Muscle of back (tissue), 11 donors: ENCODE measurements around the gene POU6F2. TPM values are rescaled to one million over a fixed set of nuclear protein-coding genes. Genes with fewer than 3 reads are reported as not detected.
"Not testable (repeated sequence)": the region's sequence is repeated elsewhere in the genome, so short reads cannot be mapped to it uniquely, and the experiment has no call there.

Source experiments
- DNase-seq, 3 donors: peaks; one replicate each; pipeline versions ENCODE4 v3.0.0 to v3.0.0-alpha.2; 2013
- polyA plus RNA-seq, 10 donors: library from polyadenylated mRNA; unstranded; fragments of 120-200 nt; gene quantifications; one replicate each; pipeline ENCODE4 v1.2.1, GENCODE V29; 2013; ENCODE audit not compliant: insufficient read length in 10 of 10

The POU6F2 gene
- polyA plus RNA-seq, 10 donors, result 0.03 to 0.22 (median 0.09) TPM; not detected in 2

DNA sequence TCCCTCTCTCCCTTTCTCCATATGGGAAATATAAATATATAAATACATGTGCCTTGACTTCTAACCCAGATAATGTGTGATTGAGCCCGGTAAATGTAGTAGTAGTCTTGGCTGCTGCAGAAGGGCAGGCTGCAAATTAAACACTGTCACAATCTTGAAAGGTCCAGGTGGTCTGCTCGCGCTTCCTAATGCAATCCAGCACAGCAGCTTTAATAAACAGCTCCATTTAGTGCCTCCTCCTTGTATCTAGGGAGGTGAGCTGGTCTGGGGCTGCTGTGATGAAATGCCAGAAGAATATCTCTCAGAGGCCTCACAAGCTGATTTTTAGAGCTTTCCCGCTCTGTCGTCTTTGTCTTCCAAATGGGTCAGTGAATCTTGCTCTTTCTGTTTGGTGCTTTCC is 782 bp downstream of the POU6F2 start:
- DNase-seq, result no peak

DNA sequence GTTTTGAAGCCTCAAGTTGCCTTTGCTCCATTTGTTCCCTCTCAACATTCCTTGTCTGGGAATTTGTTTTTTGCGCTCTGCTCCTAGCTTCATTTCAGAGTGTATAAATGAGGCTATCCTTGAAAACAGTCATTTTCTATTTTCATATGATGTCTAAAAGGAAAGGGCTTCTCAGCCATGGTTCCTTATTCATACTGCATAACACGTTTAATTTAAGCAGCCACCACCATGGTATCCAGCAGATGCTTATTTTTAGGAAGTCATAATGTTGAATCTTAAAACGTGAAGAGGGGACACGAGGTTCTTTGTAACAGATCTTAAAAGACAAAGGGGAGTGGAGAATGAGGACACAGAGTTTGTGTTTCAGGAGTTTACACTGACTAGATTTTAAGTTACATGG is 14.5 kb downstream of the POU6F2 start:
- DNase-seq, result no peak

DNA sequence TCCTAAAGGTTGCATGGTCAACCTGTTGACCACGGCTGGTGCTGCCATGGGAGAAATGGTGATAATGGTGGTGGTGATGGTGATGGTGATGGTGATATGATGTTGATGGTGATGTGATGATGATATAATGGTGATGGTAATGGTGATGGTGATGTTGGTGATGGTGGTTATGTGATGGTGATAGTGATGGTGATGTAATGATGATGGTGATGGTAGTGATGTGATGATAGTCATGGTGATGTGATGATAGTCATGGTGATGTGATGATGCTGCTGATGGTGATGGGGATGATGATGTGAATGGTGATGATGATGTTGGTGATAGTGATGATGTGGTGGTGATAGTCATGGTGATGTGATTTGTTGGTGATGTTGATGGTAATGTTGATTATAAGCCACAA is 23.9 kb downstream of the POU6F2 start:
- no peak for DNase-seq

DNA sequence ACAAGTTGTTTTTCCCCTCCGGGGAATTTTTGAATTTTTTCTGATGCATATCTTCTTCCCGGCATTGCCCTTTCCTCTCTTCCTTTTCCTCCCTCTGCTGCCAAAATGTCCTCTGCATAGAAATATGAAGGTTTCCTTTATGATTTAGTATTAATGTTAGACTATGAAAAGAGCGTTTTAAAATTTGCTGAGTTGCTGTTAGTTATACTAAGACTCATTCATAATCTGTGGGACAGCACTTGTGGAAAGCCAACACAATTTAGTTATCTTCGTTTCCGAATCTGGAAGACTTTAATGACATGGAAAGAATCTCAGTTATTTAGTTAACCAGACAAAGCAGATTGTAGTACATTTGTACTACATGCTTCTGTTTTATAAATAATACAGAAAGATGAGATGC is 25.0 kb downstream of the POU6F2 start:
- DNase-seq, result no peak

DNA sequence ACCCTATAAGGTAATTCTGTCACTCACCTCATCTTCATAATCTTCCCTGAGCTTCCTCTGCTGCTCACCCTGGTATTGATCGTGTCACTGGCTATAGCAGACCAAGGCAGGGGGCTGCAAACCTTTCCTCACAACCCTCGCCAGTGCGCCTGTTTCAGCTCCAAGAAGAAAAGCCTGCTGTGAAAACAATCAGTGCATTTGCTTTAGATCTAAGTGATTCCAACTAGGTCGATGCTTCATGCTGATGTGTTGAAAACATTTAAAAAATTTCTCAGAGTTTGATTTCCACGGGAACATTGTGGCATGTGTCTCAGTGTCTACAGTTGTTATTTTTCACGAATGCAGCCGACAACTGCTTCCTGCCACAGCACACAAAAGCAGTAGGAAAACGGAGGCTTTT is 27.3 kb downstream of the POU6F2 start:
- DNase-seq, result no peak

DNA sequence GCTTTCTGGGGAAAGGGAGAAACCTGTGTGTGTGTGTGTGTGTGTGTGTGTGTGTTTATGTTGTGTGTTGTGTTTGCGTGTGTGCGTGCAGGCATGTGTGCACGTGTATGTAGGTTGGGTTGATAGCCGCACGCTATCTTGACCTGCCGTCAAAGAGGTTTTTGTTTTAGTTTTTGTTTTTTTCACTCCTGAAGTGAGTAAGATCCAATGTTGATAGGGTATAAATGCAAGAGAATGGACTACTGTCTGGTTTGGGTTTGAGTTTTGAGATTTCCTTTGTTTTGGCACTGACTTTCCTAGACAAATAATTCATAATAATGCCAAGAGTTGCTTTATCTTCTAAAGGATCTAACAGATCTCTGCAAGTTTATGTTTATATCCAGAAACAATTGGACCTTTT is 27.8 kb downstream of the POU6F2 start:
- DNase-seq, result no peak

DNA sequence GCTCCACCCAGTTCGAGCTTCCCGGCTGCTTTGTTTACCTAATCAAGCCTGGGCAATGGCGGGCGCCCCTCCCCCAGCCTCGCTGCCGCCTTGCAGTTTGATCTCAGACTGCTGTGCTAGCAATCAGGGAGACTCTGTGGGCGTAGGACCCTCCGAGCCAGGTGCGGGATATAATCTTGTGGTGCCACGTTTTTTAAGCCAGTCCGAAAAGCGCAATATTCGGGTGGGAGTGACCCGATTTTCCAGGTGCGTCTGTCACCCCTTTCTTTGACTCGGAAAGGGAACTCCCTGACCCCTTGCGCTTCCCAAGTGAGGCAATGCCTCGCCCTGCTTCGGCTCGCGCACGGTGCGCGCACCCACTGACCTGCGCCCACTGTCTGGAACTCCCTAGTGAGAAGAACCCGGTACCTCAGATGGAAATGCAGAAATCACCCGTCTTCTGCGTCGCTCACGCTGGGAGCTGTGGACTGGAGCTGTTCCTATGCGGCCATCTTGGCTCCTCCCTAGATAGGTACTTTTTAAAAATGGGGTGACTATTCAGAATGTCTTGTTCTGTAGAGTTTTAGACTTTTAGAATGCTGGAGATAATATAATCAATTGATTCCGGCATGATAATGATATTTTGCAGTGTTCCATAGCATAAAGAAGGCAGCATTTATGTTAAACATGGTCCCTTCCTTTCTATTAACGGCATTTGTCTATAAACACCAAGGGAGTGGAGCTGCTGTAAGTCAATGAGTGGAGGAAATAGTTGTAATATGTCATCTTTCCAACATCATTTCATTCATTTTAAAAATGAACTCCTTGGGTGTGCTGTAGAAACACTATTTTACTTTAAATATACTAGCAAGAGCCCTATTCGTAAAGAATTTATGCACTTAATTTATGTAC is 35.6 kb downstream of the POU6F2 start:
- DNase-seq, result not testable (repeated sequence)

DNA sequence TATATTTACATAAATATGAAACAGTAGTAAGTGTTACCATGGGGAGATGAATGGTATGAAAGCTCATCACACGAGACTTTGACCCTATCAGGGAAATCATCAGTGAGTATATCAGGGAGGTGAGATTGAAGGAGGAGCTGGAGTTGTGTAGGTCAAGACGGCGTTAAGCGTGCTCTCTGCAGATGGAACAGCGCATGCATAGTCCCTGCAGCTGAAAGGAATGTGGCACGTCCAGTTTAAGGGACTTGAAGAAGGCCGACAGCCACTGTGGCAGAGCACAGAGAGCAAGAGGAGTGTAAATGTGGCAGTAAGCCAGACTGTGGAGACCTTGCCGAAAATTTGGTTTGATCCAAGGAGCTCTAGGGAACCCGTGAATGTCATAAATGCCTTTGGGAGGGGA is 38.9 kb downstream of the POU6F2 start:
- DNase-seq, result no peak

DNA sequence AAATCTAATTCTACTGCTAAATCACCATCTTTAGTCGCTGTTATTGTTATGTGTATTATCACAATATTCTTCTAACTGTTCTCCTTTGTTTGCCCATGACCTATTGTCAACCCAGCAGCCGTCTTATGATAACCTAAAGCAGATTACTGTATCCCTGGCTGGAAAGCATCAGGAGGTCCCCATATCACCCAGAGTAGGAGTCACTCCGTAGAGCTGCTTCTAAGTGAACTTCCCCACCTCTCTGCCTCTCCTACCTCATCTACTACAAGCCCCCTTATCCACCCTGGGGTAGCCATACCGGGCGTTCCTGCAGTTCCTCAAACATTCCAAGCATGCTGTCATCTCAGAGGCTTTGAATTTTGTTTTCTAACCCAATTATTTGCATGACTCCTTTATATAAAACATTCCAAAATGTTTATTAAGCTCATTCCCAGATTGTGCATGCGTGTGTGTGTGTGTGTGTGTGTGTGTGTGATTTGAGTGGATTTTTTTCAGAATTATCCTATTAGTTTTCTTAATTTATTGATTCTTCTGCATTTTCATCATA is 39.7 kb downstream of the POU6F2 start:
- no peak for DNase-seq

DNA sequence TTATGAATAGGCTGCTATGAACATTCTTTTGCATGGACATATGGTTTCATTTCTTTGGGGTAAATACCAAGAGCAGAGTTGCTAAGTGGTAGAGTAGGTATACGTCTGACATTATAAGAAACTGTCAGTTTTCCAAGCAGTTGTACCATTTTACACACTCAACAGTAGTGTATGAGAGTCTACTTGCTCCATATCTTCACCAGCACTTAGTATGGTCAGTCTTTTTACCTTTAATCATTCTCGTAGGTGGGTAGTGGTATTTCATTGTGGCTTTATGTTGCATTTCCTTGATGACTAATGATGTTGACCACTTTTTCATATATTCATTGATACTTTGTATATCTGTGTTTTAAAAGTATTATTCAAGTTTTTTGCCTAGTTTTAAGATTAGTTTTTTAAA is 45.1 kb downstream of the POU6F2 start:
- DNase-seq, result no peak

DNA sequence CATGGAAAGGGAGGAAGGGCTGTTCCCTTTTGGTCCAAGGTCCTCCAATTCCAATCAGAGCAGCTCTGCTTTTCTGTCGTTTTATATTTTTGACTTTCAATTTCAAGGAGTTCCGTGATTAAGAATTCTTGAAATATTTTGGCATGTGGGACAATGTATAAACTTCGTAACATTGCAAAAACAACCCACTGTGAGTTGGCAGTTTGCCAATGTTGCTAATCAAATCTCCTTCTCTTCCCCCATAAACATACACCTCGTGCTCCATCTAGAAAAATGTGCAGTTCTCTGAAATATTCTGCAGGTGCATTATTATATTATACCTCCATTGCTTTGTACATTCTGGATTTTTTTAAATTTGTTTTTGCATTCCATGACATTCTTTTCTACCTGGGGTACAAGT is 49.8 kb downstream of the POU6F2 start:
- no peak for DNase-seq

DNA sequence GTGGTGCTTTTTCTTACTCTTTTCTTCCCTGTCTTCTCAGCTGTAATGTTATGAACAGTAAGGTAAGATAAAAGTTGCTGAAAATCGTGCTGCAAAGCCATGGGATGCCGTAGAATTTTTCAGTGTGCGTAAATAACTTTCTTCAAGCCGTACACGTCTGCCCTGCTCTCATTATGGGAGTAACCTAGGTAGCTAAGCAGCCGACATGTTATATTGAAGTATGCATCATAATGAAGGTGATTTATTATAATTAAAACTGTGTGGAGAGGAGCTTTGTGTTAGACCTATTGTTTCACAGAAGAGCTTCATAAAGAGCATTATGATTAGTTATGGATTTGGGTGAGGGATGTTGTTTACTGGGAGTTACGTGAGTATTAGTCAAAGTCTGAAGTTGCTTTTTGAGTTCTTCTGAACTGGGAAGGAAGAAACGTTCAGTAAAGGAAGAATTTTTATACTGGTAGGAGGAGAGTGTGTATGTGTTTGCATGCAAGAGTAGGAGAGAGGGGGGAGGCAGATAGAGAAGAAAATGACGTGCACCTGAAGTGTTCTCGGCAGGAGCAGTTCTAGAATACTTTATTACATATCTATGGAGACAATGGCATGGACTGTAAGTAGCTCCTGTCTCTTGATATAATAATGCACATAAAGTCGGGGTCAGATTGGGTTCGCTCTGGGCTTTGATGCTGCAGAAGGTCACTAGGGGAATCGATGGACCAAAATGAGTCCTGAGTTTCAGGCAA is 56.3 kb downstream of the POU6F2 start:
- no peak for DNase-seq

DNA sequence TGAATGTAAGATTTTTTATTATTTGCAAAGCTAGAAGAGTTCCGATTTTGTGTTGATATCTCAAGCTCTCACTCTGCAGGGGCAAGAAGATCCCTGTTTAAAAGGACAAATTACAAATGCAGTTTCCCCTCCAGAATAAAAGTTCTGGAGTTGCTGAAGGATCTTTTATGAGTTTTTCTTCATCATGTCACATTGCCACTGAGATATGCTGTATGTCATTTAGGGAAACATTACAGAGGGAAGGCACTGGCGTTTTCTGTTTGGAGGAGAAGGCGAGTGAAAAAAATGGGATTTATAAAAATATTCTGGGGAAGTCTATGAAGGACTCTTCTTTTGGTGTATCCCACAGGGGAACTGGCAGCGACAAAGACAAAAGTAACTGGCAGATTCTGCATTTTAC is 57.4 kb downstream of the POU6F2 start:
- DNase-seq, result no peak

DNA sequence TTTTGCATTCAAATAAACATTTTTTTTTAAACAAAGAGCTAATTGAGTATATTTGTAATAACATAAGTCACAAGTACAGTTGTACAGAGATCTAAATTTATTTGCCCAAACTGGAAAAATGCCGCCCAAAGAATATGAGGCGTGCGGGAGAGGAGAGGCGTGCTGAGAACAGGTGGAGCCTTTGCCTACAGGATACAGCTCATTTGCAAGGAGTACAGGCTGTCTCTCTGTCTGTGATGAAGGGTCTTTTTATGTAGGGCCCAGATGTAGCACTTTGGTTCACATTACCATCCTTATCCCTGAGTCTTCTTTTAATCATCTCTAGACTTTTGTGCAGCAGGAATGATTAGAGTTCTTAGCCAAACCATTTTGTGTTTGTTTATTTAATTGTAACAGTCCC is 58.2 kb downstream of the POU6F2 start:
- no peak for DNase-seq

DNA sequence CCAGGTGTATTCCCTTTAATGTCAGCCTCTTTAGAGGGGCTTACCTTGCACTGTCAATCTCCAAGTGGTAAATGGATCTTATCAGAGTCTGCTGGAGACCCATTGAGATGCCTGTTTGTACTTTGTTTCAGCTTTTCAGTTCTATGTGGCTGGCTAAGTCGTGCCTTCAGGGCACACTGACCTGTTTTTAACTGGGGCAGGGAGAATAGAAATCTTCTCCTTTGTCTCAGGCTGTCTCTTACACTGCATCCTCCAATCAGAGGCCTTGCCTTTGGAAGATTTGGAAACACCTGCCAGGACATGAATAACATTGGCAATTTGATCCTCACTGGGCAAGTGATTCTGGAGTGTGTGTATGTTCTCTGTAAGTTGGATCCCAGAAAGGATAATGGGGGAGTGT is 65.0 kb downstream of the POU6F2 start:
- DNase-seq, result peak in 1 of 3 donors; percentile 2

DNA sequence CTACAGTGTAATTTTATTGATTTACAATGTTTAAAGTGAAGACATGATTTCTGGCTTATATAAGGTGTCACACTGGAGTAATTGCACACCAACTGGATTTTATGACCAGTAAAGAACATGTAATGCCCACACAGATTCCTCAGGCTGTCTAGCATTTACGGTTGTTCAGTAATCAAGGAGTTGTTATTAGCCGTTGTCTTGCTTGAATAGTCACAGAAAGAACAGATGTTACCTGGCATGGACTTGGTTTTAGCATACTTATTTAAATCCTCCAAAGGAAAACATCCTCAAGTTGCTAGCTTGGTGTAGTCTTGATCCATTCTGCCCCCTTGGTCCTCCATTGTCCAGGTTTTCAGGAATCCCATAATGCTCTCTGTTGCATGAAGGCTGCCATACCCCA is 65.8 kb downstream of the POU6F2 start:
- DNase-seq, result no peak

DNA sequence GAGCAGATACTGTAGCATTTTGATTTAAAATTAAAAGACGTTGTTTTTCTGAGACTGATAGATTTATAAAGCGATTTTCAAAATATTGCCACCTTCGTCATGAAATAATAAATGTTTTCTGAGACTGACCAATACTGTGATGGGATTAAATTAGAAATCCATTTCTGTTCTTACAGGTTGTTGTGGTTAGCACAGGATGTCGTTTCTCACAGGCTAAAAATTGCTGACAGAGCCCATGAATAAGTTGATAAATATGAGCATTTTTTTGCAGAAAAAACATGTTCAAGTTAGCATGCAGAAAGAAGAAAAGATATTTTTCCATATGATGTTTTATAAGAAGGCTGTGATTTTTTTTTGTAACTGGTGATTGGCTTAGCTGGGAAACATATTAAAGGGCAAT is 66.8 kb downstream of the POU6F2 start:
- no peak for DNase-seq

DNA sequence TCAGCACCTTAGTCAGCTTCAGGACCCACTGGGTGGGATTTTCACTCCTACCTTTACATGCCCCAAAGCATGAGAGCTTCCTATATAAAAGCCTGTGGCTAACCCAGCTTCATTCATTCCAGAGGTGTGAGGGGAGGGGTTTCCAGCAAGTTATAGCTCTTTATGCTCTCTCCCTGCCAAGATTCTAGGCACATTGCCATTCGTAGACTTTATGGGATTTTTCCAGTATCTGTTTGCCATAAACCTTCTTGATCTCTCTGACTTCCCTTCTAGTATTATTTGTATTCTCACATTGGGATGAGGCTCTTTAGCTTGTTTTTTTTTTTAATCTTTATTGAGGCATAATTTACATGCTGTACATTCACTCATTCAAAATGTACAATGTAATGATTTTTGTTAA is 67.5 kb downstream of the POU6F2 start:
- DNase-seq, result peak in 2 of 3 donors; percentile 24 to 28

DNA sequence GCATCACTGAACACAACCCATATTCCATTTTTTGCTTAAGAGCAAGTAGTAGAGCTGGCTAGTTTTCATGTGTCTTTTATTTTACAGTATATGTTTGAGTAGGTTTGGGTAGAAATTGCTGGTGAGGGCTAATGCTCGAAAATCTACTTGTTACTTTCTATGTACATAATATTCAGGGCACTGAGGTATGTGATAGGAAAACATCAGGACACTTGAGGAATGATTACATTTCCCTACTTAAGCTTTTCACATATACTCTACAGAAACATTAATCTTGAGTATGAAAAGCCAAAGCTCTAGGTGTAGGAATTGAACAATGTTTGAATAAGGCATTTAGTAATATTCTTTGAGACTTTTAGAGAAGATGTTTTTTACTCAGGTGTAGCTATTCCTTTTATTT is 73.6 kb downstream of the POU6F2 start:
- DNase-seq, result no peak

DNA sequence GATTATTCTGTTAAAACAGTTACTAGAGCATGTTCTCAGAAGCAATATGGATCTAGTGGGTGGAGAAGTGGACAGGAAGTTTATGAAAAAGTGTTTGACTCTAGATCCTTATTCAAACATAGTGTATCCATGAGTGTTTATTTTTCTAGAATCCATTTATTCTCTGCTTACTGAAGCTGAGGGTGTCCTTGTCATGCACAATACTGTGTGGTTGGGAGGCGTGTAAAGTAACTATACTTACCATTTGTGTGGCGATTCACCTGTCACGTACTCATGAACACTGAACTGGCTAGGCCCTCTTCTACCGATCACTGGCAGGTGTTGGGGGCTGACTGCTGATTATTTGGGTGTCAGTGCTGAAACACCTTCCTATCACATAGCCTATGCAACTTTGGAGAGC is 74.0 kb downstream of the POU6F2 start:
- no peak for DNase-seq

DNA sequence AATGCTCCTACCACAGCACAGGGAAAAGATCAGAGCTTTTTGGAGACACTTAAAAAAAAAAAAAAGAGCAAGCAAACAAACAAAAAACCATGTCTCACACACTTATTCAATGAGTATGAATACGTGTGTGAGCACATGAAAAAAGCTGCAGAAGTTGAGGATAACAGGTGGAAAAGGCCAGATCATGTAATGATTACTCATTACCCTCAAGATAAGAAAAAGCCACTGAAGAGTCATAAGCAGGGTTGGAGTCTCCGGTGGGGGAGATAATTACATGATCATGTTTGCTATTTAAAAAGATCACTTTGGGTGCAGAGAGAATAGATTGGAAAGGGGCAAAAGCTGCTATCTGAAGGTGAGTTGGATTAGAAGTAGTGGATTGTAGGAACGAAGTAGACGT is 77.0 kb downstream of the POU6F2 start:
- DNase-seq, result no peak

DNA sequence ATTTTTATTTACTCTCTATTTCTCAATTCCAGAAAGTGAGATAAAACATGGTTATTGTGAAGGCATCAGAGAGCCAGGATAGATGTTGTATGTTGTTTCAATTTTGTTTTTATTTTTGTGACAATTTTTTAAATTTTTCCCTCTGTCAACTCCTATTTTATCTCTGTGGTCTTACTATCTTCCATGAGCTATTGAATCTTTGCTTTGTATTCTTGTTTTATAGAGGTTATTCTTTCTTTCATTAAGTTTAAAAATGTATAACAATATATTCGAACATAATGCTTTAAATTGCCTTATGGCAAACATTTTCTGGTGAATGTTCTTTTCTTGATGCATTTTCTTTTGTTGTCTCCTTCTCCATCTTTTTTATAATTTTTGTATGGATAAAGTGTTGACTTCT is 78.4 kb downstream of the POU6F2 start:
- DNase-seq, result no peak

DNA sequence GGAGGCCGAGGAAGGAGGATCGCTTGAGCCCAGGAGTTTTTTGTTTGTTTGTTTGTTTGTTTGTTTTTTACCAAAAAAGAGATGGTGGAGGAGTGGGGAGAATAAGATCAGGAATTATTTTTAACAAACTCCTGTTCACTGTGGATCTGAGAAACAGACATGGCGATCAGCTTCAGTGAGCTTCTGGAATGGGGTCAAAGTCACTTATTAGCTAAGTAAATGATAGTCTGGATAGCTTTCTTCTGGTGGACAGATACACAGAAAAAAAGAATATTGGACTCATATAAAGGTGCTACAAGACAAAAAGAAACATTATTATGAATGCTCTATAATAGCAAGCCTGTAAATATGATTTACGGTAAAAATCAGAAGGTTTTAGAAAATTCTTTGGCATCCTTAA is 85.1 kb downstream of the POU6F2 start:
- no peak for DNase-seq
